HEK293 (cell line): ENCODE data around the gene CACNA1B.
"Not testable (repeated sequence)": the region's sequence is repeated elsewhere in the genome, so short reads cannot be mapped to it uniquely, and the experiment has no call there.

Experiments used
- CTCF ChIA-PET: fragments of 350-600 bp; formaldehyde crosslinking; extraction: SDS; loops from one replicate; lab custom pipeline; 2021; ENCODE audit warnings: antibody characterized with exemption; lab: Yijun Ruan, JAX
- POLR2A ChIA-PET: fragments of 300-600 bp; formaldehyde crosslinking; extraction: SDS; loops from one replicate; lab custom pipeline; 2020; ENCODE audit warnings: antibody characterized with exemption, inconsistent platforms; lab: Yijun Ruan, JAX
- H3K27ac ChIP-seq: fragments of 200-500 bp; sonication (Bioruptor generic); 2 replicates; pipeline ENCODE4 v1.5.1; 2014; ENCODE audit warnings: low read depth, low read length, control low read depth, inconsistent platforms; ENCODE audit errors: extremely low read depth
- H3K36me3 ChIP-seq, 2 experiments: fragments of 200-500 bp in 1 of 2; sonication (Bioruptor generic) in 1 of 2; 1 replicate in 1 of 2; 2 replicates in 1 of 2; pipeline ENCODE4 v1.5.1; 2014 to 2017; ENCODE audit warnings: inconsistent platforms in 2 of 2, low read length in 2 of 2; ENCODE audit not compliant: control insufficient read depth in 2 of 2, insufficient read depth in 1 of 2
- H3K4me1 ChIP-seq: fragments of 200-500 bp; sonication (Bioruptor generic); 2 replicates; pipeline ENCODE4 v1.5.1; 2014; ENCODE audit warnings: mild to moderate bottlenecking, low read length, inconsistent platforms; ENCODE audit not compliant: control insufficient read depth, insufficient read depth
- H3K4me3 ChIP-seq: 2 replicates; pipeline ENCODE4 v1.5.1; 2011; ENCODE audit warnings: low read depth, mild to moderate bottlenecking, control low read depth, low read length, moderate library complexity
- H3K9me3 ChIP-seq: fragments of 200-500 bp; sonication (Bioruptor generic); 2 replicates; pipeline ENCODE4 v1.5.1; 2014; ENCODE audit warnings: low read depth, low read length, inconsistent platforms; ENCODE audit not compliant: control insufficient read depth, insufficient read depth
- GLIS1 ChIP-seq: fragments of 450-650 bp; formaldehyde crosslinking; IDR thresholded peaks from 2 replicates; pipeline ENCODE4 v1.5.1; 2016; ENCODE audit warnings: missing biosample characterization, missing genetic modification characterization
- HOXA7 ChIP-seq: sonication (generic); formaldehyde crosslinking; IDR thresholded peaks from 2 replicates; pipeline ENCODE4 v1.8.1; 2022; ENCODE audit warnings: missing genetic modification reagents, borderline replicate concordance
- IKZF3 ChIP-seq: fragments of 450-650 bp; IDR thresholded peaks from 2 replicates; pipeline ENCODE4 v1.5.0; 2018; ENCODE audit warnings: missing biosample characterization, mild to moderate bottlenecking, missing genetic modification characterization, moderate library complexity
- KLF17 ChIP-seq: fragments of 450-650 bp; formaldehyde crosslinking; IDR thresholded peaks from 2 replicates; pipeline ENCODE4 v1.5.1; 2016; ENCODE audit warnings: missing biosample characterization, missing genetic modification characterization
- OSR2 ChIP-seq: fragments of 450-650 bp; formaldehyde crosslinking; IDR thresholded peaks from 2 replicates; pipeline ENCODE4 v1.5.1; 2016; ENCODE audit warnings: missing biosample characterization, missing genetic modification characterization
- PRDM2 ChIP-seq: fragments of 450-650 bp; formaldehyde crosslinking; IDR thresholded peaks from 2 replicates; pipeline ENCODE4 v1.5.1; 2016; ENCODE audit warnings: missing biosample characterization, missing genetic modification characterization, borderline replicate concordance
- SETDB1 ChIP-seq: IDR thresholded peaks from one replicate; pipeline ENCODE4 v1.6.1; 2017; ENCODE audit warnings: mild to moderate bottlenecking, low read length, moderate library complexity, mixed read lengths; ENCODE audit not compliant: insufficient read length
- SP7 ChIP-seq: fragments of 450-650 bp; formaldehyde crosslinking; IDR thresholded peaks from 2 replicates; pipeline ENCODE4 v1.5.1; 2016; ENCODE audit warnings: missing biosample characterization, missing genetic modification characterization
- YY2 ChIP-seq: fragments of 450-650 bp; formaldehyde crosslinking; IDR thresholded peaks from 2 replicates; pipeline ENCODE4 v1.5.1; 2016; ENCODE audit warnings: missing biosample characterization, missing genetic modification characterization
- ZFHX2 ChIP-seq: fragments of 450-650 bp; formaldehyde crosslinking; conservative IDR thresholded peaks from 2 replicates; pipeline ENCODE4 v1.5.1; 2016; ENCODE audit warnings: missing biosample characterization, missing genetic modification characterization
- ZNF155 ChIP-seq: fragments of 450-650 bp; formaldehyde crosslinking; IDR thresholded peaks from 2 replicates; pipeline ENCODE4 v1.5.1; 2016; ENCODE audit warnings: missing biosample characterization, missing genetic modification characterization
- ZNF214 ChIP-seq: fragments of 450-650 bp; formaldehyde crosslinking; IDR thresholded peaks from 2 replicates; pipeline ENCODE4 v1.5.1; 2017; ENCODE audit warnings: missing biosample characterization, mild to moderate bottlenecking, missing genetic modification characterization, borderline replicate concordance
- ZNF292 ChIP-seq: fragments of 450-650 bp; formaldehyde crosslinking; IDR thresholded peaks from 2 replicates; pipeline ENCODE4 v1.5.1; 2016; ENCODE audit warnings: low read depth, missing biosample characterization, missing genetic modification characterization, borderline replicate concordance
- ZNF302 ChIP-seq: fragments of 450-650 bp; formaldehyde crosslinking; IDR thresholded peaks from 2 replicates; pipeline ENCODE4 v1.5.1; 2016; ENCODE audit warnings: missing biosample characterization, missing genetic modification characterization, low read depth
- ZNF350 ChIP-seq: fragments of 450-650 bp; formaldehyde crosslinking; IDR thresholded peaks from 2 replicates; pipeline ENCODE4 v1.5.0; 2017; ENCODE audit warnings: missing biosample characterization, mild to moderate bottlenecking, missing genetic modification characterization
- ZNF426 ChIP-seq: fragments of 450-650 bp; formaldehyde crosslinking; IDR thresholded peaks from 2 replicates; pipeline ENCODE4 v1.5.1; 2017; ENCODE audit warnings: missing biosample characterization, missing genetic modification characterization, mild to moderate bottlenecking, inconsistent platforms, moderate library complexity
- ZNF529 ChIP-seq: fragments of 450-650 bp; formaldehyde crosslinking; IDR thresholded peaks from 2 replicates; pipeline ENCODE4 v1.5.1; 2017; ENCODE audit warnings: missing genetic modification characterization, missing biosample characterization; ENCODE audit not compliant: insufficient replicate concordance
- ZNF561 ChIP-seq: fragments of 450-650 bp; IDR thresholded peaks from 2 replicates; pipeline ENCODE4 v1.5.1; 2018; ENCODE audit warnings: missing biosample characterization, missing genetic modification characterization, borderline replicate concordance
- ZNF624 ChIP-seq: fragments of 450-650 bp; formaldehyde crosslinking; IDR thresholded peaks from 2 replicates; pipeline ENCODE4 v1.5.1; 2017; ENCODE audit warnings: missing biosample characterization, missing genetic modification characterization
- ZNF837 ChIP-seq: fragments of 450-650 bp; formaldehyde crosslinking; IDR thresholded peaks from 2 replicates; pipeline ENCODE4 v1.5.1; 2016; ENCODE audit warnings: missing biosample characterization, missing genetic modification characterization
- ZSCAN5A ChIP-seq: fragments of 450-650 bp; formaldehyde crosslinking; IDR thresholded peaks from 2 replicates; pipeline ENCODE4 v1.5.1; 2016; ENCODE audit warnings: missing biosample characterization, missing genetic modification characterization

CACNA1B gene

GRCh38 chr9:138092057-138092456 is 214.5 kb downstream of the CACNA1B start:
- H3K9me3 ChIP-seq, CTCF ChIA-PET, H3K4me3 ChIP-seq, POLR2A ChIA-PET, H3K36me3 ChIP-seq, H3K27ac ChIP-seq, H3K4me1 ChIP-seq: not testable (repeated sequence)
- peak; percentile 48 for TF ChIP-seq SETDB1

GRCh38 chr9:138094028-138094427 is 216.4 kb downstream of the CACNA1B start:
- POLR2A ChIA-PET: no interaction called here
- CTCF ChIA-PET: no interaction called here
- Histone ChIP-seq H3K36me3 (no peaks in the 10 kb centered on the region), H3K27ac (no peak overlapping the region), H3K4me3 (no peak overlapping the region), H3K9me3 (no peaks in the 10 kb centered on the region), H3K4me1 (no peaks in the 10 kb centered on the region)
- TF ChIP-seq ZNF529 (tag by site-specific recombination) (peak; percentile 95), ZNF214 (tag by site-specific recombination) (no peak)

GRCh38 chr9:138095813-138096518 is 218.4 kb downstream of the CACNA1B start:
- Histone ChIP-seq H3K4me1 (no peaks in the 10 kb centered on the region), H3K9me3 (no peaks in the 10 kb centered on the region), H3K4me3 (no peak overlapping the region), H3K36me3 (no peaks in the 10 kb centered on the region), H3K27ac (no peak overlapping the region)
- ChIA-PET CTCF (interaction anchor here (0.5 kb wide), 1 partner anchor 11 kb away, joined by 3 read pairs; no protein-coding TSS in a partner anchor), POLR2A (interaction anchor here (0.6 kb wide), 2 partner anchors 63 to 236 kb away, joined by 4 read pairs; no protein-coding TSS in a partner anchor)
- TF ChIP-seq IKZF3 (tag by site-specific recombination) (no peak), GLIS1 (tag by site-specific recombination) (no peak), PRDM2 (tag by site-specific recombination) (no peak), OSR2 (tag by site-specific recombination) (no peak), YY2 (no peak), SP7 (tag by site-specific recombination) (no peak), ZNF426 (no peak), ZNF561 (no peak), ZFHX2 (tag by site-specific recombination) (no peak), ZNF292 (no peak)
- TF ChIP-seq, all 188 proteins: peak for 0

GRCh38 chr9:138096519-138096845 is 218.9 kb downstream of the CACNA1B start:
- Histone ChIP-seq H3K27ac (no peak overlapping the region), H3K9me3 (no peaks in the 10 kb centered on the region), H3K36me3 (no peaks in the 10 kb centered on the region), H3K4me3 (no peak overlapping the region), H3K4me1 (no peaks in the 10 kb centered on the region)
- ChIA-PET POLR2A (no interaction called here), CTCF (no interaction called here)
- no peak for TF ChIP-seq ZNF155
- TF ChIP-seq ZNF350: no peak
- TF ChIP-seq KLF17 (tag by site-specific recombination): no peak
- TF ChIP-seq HOXA7 (CRISPR knock-in tag): no peak
- TF ChIP-seq ZSCAN5A: no peak
- TF ChIP-seq ZNF837 (tag by site-specific recombination): no peak
- no peak for TF ChIP-seq ZNF302 (tag by site-specific recombination)
- TF ChIP-seq SP7 (tag by site-specific recombination): no peak
- TF ChIP-seq ZNF624 (tag by site-specific recombination): no peak
